ENCODE results near the gene THRB.
A peak's percentile ranks its signal among the peaks of the same experiment; 100 is the strongest.

THRB gene

DNA sequence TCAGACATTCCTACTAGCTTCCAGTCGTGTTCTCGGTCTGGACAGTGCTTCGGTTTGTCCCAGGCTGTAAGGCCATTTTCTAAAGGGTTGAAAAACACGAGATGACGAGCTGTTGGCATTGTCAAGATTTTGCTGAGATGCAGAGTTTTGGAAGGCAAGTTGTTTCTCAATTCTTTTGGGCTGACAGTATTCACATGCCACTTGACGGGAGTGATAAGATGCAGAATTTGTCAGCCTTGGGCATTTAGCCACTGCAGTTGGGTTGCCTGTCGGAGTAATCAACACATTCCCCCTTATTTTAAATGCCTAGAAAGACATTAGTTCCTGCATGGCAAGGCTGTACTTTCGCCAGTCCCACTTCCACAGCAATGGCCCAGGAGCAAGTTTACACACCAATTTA, 304.4 kb downstream of the THRB start:
- TF ChIP-seq, protein P1, sequence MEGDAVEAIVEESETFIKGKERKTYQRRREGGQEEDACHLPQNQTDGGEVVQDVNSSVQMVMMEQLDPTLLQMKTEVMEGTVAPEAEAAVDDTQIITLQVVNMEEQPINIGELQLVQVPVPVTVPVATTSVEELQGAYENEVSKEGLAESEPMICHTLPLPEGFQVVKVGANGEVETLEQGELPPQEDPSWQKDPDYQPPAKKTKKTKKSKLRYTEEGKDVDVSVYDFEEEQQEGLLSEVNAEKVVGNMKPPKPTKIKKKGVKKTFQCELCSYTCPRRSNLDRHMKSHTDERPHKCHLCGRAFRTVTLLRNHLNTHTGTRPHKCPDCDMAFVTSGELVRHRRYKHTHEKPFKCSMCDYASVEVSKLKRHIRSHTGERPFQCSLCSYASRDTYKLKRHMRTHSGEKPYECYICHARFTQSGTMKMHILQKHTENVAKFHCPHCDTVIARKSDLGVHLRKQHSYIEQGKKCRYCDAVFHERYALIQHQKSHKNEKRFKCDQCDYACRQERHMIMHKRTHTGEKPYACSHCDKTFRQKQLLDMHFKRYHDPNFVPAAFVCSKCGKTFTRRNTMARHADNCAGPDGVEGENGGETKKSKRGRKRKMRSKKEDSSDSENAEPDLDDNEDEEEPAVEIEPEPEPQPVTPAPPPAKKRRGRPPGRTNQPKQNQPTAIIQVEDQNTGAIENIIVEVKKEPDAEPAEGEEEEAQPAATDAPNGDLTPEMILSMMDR (IDR thresholded peaks at IDR 0.05) = no peak

DNA sequence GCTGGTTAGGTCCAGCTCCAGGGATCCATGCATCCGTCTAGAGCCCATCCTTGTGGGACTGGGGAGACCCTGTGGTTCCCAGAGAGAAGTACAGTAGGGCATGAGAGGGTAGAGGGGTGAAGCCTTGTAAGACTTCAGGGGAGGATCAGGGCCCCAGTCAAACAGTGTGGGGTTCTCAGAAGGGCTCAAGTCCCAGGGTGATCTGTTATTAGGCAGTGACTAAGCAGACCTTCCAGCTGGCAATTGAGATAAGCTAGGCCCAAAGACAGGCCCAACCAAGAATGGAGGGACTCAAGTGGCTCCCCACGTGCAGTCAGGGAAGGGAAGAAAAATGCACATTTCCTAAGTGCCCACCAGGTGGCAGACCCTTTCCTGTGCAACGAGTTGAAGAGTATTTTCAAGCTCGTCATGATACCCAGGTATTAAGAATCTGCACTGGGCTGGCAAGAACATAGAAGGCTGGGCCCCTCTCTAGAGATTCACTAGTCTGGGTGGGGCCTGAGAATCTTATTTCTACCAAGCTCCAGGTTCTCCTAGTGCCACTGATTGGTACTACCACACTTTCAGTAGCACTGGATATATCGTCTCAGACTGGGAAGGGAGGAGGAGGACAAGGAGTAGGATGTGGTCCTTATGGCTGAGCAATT, 308.8 kb downstream of the THRB start:
- TF ChIP-seq, protein P1 (IDR thresholded peaks at IDR 0.05) = peak; percentile 61

DNA sequence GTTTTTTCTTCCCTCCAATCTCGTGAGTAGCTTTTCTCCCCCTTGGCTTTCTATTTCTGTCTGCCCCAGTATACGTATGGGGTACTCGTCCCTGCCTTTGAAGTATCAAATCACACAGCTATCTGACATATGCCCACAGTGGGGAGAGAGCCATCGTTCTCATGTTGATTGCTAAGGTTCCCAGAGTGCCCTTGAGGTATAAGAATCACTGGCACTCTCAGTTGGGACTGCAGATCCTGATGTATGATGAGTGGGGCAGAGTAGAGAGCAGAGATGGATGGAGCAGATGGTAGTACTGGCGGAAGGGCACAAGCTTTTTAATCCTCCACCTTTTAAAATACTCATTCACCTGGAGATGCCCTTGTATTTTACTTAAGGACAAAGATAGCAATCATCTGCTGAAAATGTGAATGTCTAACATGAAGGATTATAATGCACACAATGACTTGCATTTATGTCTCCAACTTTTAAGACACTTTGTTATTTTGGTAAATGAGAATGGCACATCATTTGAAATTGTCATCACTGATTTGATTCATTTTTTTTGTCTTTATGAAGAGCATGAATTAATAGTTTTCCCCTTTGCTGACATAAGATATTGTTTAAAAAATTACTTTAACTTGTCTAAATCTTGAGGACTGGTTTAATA, 310.0 kb downstream of the THRB start:
- TF ChIP-seq, protein P1 (IDR thresholded peaks at IDR 0.05) = no peak

DNA sequence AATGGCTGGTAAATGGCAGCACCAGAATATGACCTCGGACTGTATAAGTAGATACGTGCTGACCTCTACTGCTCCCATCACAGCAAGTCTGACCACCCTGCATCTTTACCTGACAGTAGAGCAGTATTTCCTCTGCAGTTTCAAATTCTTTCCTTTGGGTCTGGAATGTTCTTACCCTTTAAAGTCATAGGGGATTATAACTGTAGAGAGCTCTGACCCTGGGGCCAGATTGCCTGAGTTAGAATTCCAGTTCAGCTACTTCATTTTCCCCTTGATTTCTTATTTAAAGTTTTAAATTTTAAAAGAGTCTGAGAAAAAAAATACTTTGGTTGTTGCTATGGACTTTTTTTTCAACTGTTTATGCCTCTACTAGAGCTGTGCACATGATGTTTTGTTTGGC, 311.9 kb downstream of the THRB start:
- TF ChIP-seq, protein P1 (IDR thresholded peaks at IDR 0.05) = no peak

DNA sequence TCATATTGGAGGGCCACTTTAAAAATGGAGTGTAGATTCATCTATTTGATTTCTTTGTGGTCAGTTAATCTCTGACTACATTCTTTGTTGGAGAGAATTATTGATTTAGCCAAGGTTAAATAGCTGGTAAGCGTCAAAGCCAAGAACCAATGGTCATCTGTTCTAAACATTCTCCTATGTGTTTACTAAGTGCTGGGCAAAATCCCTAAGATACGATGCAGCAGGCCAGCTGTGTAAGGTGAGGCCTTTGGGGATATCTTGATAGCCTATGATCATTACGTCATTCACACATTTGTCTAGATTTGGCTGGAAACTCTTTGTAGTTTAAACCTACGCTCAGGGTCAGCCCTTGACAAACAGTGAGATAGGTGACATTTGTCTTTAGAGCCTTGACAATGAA, 313.4 kb downstream of the THRB start:
- TF ChIP-seq, protein P1 (IDR thresholded peaks at IDR 0.05) = no peak

DNA sequence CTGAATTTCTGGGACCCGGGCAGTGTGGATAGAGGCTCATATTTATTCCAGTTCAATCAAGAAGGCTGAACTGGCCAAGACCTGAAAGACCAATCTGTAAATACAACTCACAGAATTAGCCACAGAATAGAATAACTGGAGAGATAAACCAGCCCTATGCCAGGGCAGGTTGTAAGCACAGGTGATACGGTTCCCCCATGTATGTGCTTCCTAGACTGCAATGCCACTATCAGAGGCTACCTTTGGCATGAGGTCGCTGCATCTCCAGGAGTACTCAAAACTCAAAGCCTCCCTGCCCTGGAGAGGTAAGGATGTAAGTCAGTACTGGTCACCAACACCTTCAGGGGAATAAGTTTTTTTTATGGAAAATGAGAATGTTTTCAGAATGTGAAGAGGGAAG, 314.0 kb downstream of the THRB start:
- TF ChIP-seq, protein P1 (IDR thresholded peaks at IDR 0.05) = no peak

DNA sequence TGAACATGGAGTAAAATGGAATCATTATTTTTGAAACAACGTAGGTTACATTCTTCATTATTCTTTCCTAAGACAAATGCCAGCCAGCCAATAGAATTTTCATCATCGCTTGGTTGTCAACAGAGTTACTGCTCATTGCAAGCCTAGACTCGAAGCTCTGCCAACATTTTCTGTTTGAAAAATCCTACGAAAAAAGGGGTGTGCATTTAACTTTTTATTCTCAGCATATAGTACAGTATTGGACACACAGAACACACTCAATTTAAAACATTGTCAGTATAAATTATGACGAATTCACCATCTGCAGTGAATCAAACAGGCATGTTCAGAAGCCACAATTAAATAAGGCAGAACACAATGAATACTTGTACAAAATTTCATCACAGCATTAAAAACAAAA, 317.4 kb downstream of the THRB start:
- TF ChIP-seq, protein P1 (IDR thresholded peaks at IDR 0.05) = no peak

Data from LNCAP (cell line).